NCI-H2196 treated with DMSO at 0.1 percent for 48 hours (cell line): ENCODE results near the gene PKDCC.

Experiments used
- DNase-seq: peaks from one replicate; lab custom pipeline; 2025; ENCODE audit not compliant: unreplicated experiment; lab: John Stamatoyannopoulos, UW

Gene PKDCC

GRCh38 chr2:42104621-42105020 lies 56.8 kb downstream of the PKDCC start:
- no peak for DNase-seq

- no peak for DNase-seq
These were observed 57.8 kb downstream of the PKDCC start for GRCh38 chr2:42105330-42106256.

- DNase-seq: no peak
These were observed 58.5 kb downstream of the PKDCC start for GRCh38 chr2:42106257-42106816.

- no peak for DNase-seq
These were observed 59.6 kb downstream of the PKDCC start for GRCh38 chr2:42107249-42108042.
